NCI-H1105 (cell line): ENCODE results near the gene PTPRH.
"Not testable (repeated sequence)": the region's sequence is repeated elsewhere in the genome, so short reads cannot be mapped to it uniquely, and the experiment has no call there.

Source experiments
- DNase-seq: peaks from one replicate; lab custom pipeline; 2025; lab: John Stamatoyannopoulos, UW

The PTPRH gene

GRCh38 chr19:55179606-55180484, 29.5 kb downstream of the PTPRH start, which contains the start of gene SYT5:
Gene SYT5, minus strand, starts transcription at chr19:55180289. Its CDS starts 1,248 bp downstream, at chr19:55179041.
- DNase-seq, result no peak

GRCh38 chr19:55178781-55179599, 30.3 kb downstream of the PTPRH start:
- DNase-seq, result peak; percentile 92

- no peak for DNase-seq
These were observed 33.2 kb downstream of the PTPRH start for GRCh38 chr19:55176076-55176475.

GRCh38 chr19:55175117-55175867, 34.0 kb downstream of the PTPRH start:
- DNase-seq, result no peak

GRCh38 chr19:55174425-55175116, 34.7 kb downstream of the PTPRH start:
- no peak for DNase-seq

- peak; percentile 49 for DNase-seq
These were observed 35.4 kb downstream of the PTPRH start for GRCh38 chr19:55173714-55174409.

- DNase-seq, result no peak
These were observed 36.1 kb downstream of the PTPRH start for GRCh38 chr19:55173186-55173713.

GRCh38 chr19:55172741-55173140, 36.6 kb downstream of the PTPRH start:
- no peak for DNase-seq

- not testable (repeated sequence) for DNase-seq
These were observed 37.0 kb downstream of the PTPRH start for GRCh38 chr19:55172318-55172717.

GRCh38 chr19:55171440-55171839, 37.9 kb downstream of the PTPRH start:
- no peak for DNase-seq

- DNase-seq, result no peak
These were observed 40.2 kb downstream of the PTPRH start for GRCh38 chr19:55169136-55169535.

GRCh38 chr19:55166530-55167268, 42.6 kb downstream of the PTPRH start, which contains the start of gene DNAAF3:
Gene DNAAF3, minus strand, starts transcription at chr19:55166613. Its CDS starts 200 bp downstream, at chr19:55166413.
- peak; percentile 98 for DNase-seq

GRCh38 chr19:55165952-55166529, 43.3 kb downstream of the PTPRH start:
- DNase-seq, result peak; percentile 93

- DNase-seq, result no peak
These were observed 47.6 kb downstream of the PTPRH start for GRCh38 chr19:55161571-55162322.

- DNase-seq, result no peak
These were observed 48.3 kb downstream of the PTPRH start for GRCh38 chr19:55160986-55161365.

GRCh38 chr19:55160128-55160985, 48.9 kb downstream of the PTPRH start:
- peak; percentile 95 for DNase-seq

GRCh38 chr19:55158848-55159749, 50.2 kb downstream of the PTPRH start:
- no peak for DNase-seq
